Testis (tissue), 3 donors: ENCODE data around the gene NCAM2. TPM values are rescaled to one million over a fixed set of nuclear protein-coding genes. Genes with fewer than 3 reads are reported as not detected.

Source experiments
- DNase-seq: peaks from one replicate; pipeline ENCODE4 v3.0.0-alpha.2; 2019
- H3K27ac ChIP-seq, 2 donors: fragments of 200-600 bp; sonication (generic); one replicate each; pipeline ENCODE4 v1.5.1; 2019
- H3K27me3 ChIP-seq: fragments of 200-600 bp; sonication (generic); one replicate; pipeline ENCODE4 v1.5.1; 2019
- H3K36me3 ChIP-seq: fragments of 200-600 bp; sonication (generic); one replicate; pipeline ENCODE4 v1.5.1; 2017; ENCODE audit warnings: low read depth; ENCODE audit errors: missing control alignments
- H3K4me1 ChIP-seq: fragments of 200-600 bp; sonication (generic); one replicate; pipeline ENCODE4 v1.5.1; 2019
- H3K4me3 ChIP-seq, 2 donors: fragments of 200-600 bp; sonication (generic); one replicate each; pipeline ENCODE4 v1.5.1; 2017 to 2019
- H3K9me3 ChIP-seq: fragments of 200-600 bp; sonication (generic); one replicate; pipeline ENCODE4 v1.5.1; 2017
- CTCF ChIP-seq, 3 experiments: fragments of 450-650 bp in 2 of 3; fragments of 200-600 bp in 1 of 3; sonication (generic) in 1 of 3; IDR thresholded peaks; one replicate each; pipeline ENCODE4 v1.5.1; 2016 to 2019; ENCODE audit warnings: antibody characterized with exemption in 3 of 3, mild to moderate bottlenecking in 2 of 3, moderate library complexity in 1 of 3
- POLR2A ChIP-seq: fragments of 450-650 bp; IDR thresholded peaks from one replicate; pipeline ENCODE4 v1.6.1; 2017; ENCODE audit warnings: antibody characterized with exemption, mild to moderate bottlenecking, moderate library complexity
- WGBS, 2 donors: methylation state at CpG; one replicate each; pipeline ENCODE4 v1.1.5; 2018; 5-methylcytosine and 5-hydroxymethylcytosine counted together
- intact Hi-C: fragments of 100-400 bp; cut with DNase I; formaldehyde crosslinking; loops from one replicate; pipeline ENCODE4 v1.15.1; 2023; ENCODE audit warnings: low total_unique reads
- polyA plus RNA-seq: library from polyadenylated mRNA; stranded (reverse); fragments of 350-450 nt; fragmentation: Illumina TruSeq; extraction: RNeasy Lipid Tissue Mini Kit (QIAGEN cat#74804); gene quantifications from one replicate; pipeline ENCODE4 v1.2.3, GENCODE V29; 2014; ENCODE audit warnings: low read depth, low replicate concordance; ENCODE audit not compliant: insufficient read depth
- total RNA-seq, 2 donors: library from RNA; depleted of rRNA; stranded (reverse); fragments of >200 nt; gene quantifications; one replicate each; pipeline ENCODE4 v1.2.3, GENCODE V29; 2016

NCAM2 gene
- total and polyA plus RNA-seq, 3 donors from 2014 or later, result 22.4 to 26.9 (median 26.1) TPM

- Histone ChIP-seq H3K9me3 (no peaks in the 10 kb centered on the region), H3K27ac (no peak overlapping the region), H3K4me3 (no peak overlapping the region), H3K4me1 (no peaks in the 10 kb centered on the region), H3K36me3 (no peaks in the 10 kb centered on the region), H3K27me3 (no peaks in the 10 kb centered on the region)
- intact Hi-C loops, result no loop called here
- TF ChIP-seq POLR2A (no peak), CTCF (IDR thresholded peaks at IDR 0.05) (no peak)
- no peak for DNase-seq
- WGBS, 2 donors, result 86 to 88% methylated on average over 4 of the region's 4 CpGs
Measured at GRCh38 chr21:21290751-21291150, 292.5 kb downstream of the NCAM2 start.

GRCh38 chr21:21291883-21292569, 293.8 kb downstream of the NCAM2 start:
- no peak for TF ChIP-seq CTCF (IDR thresholded peaks at IDR 0.05)
- no peak for TF ChIP-seq POLR2A
- H3K27me3 ChIP-seq, result no peaks in the 10 kb centered on the region
- no peaks in the 10 kb centered on the region for H3K36me3 ChIP-seq
- intact Hi-C loops, result no loop called here
- DNase-seq, result no peak
- no peaks in the 10 kb centered on the region for H3K4me1 ChIP-seq
- H3K4me3 ChIP-seq, result no peak overlapping the region
- WGBS, 2 donors, result 84 to 93% methylated on average over 3 of the region's 3 CpGs
- no peaks in the 10 kb centered on the region for H3K9me3 ChIP-seq
- no peak overlapping the region for H3K27ac ChIP-seq

- DNase-seq, result no peak
- H3K27ac ChIP-seq, result no peak overlapping the region
- intact Hi-C loops, result no loop called here
- no peaks in the 10 kb centered on the region for H3K36me3 ChIP-seq
- WGBS, 2 donors, result 95 to 96% methylated on average over 3 of the region's 3 CpGs
- no peaks in the 10 kb centered on the region for H3K4me1 ChIP-seq
- H3K27me3 ChIP-seq, result no peaks in the 10 kb centered on the region
- H3K4me3 ChIP-seq, result no peak overlapping the region
- no peaks in the 10 kb centered on the region for H3K9me3 ChIP-seq
- TF ChIP-seq POLR2A, result no peak
- TF ChIP-seq CTCF (IDR thresholded peaks at IDR 0.05), result no peak
Measured at GRCh38 chr21:21295303-21295702, 297.1 kb downstream of the NCAM2 start.

- H3K4me3 ChIP-seq, result no peak overlapping the region
- H3K27ac ChIP-seq, result no peak overlapping the region
- WGBS, 2 donors, result 86 to 90% methylated on average over 2 of the region's 2 CpGs
- H3K4me1 ChIP-seq, result no peaks in the 10 kb centered on the region
- H3K9me3 ChIP-seq, result no peaks in the 10 kb centered on the region
- intact Hi-C loops, result no loop called here
- no peaks in the 10 kb centered on the region for H3K36me3 ChIP-seq
- DNase-seq, result no peak
- TF ChIP-seq CTCF (IDR thresholded peaks at IDR 0.05), result no peak
- TF ChIP-seq POLR2A, result no peak
- no peaks in the 10 kb centered on the region for H3K27me3 ChIP-seq
Measured at GRCh38 chr21:21297211-21297610, 299.0 kb downstream of the NCAM2 start.

GRCh38 chr21:21301013-21301412, 302.8 kb downstream of the NCAM2 start:
- no peak for TF ChIP-seq POLR2A
- TF ChIP-seq CTCF (IDR thresholded peaks at IDR 0.05), result no peak
- Histone ChIP-seq H3K4me1 (no peaks in the 10 kb centered on the region), H3K27me3 (no peaks in the 10 kb centered on the region), H3K36me3 (no peaks in the 10 kb centered on the region), H3K27ac (no peak overlapping the region), H3K4me3 (no peak overlapping the region), H3K9me3 (no peaks in the 10 kb centered on the region)
- no peak for DNase-seq
- intact Hi-C loops, result no loop called here
- WGBS, 2 donors, result 86 to 89% methylated on average over 2 of the region's 2 CpGs
